Vagina (tissue), 2 donors: ENCODE results near the gene LPP.

ENCODE experiments used
- POLR2A ChIP-seq, 2 donors: fragments of 450-650 bp; IDR thresholded peaks; one replicate each; pipeline ENCODE4 v1.6.1; 2017; ENCODE audit warnings: antibody characterized with exemption in 2 of 2, mild to moderate bottlenecking in 2 of 2, moderate library complexity in 2 of 2
- TF ChIP-seq, protein P1 (sequence below), 3 experiments: fragments of 450-650 bp in 2 of 3; fragments of 200-600 bp in 1 of 3; sonication (generic) in 1 of 3; IDR thresholded peaks; one replicate each; pipeline ENCODE4 v1.5.1; 2017 to 2019; ENCODE audit warnings: antibody characterized with exemption in 3 of 3, mild to moderate bottlenecking in 2 of 3, moderate library complexity in 2 of 3

DNA sequence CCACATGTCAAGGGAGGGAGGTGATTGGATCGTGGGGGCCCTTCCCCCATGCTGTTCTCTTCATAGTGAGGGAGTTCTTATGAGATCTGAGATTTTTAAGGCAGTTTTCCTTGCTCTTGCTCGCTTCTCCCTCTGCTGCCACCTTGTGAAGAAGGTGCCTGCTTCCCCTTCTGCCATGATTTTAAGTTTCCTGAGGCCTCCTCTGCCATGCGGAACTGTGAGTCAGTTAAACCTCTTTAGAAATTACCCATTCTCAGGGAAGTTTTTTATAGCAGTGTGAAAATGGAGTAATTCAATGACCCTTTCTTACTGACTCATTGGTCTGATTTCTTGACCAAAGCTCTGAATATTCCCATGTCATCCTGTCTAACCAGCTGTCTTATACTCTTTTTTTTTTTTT is 533.4 kb downstream of the LPP start:
- TF ChIP-seq, protein P1, sequence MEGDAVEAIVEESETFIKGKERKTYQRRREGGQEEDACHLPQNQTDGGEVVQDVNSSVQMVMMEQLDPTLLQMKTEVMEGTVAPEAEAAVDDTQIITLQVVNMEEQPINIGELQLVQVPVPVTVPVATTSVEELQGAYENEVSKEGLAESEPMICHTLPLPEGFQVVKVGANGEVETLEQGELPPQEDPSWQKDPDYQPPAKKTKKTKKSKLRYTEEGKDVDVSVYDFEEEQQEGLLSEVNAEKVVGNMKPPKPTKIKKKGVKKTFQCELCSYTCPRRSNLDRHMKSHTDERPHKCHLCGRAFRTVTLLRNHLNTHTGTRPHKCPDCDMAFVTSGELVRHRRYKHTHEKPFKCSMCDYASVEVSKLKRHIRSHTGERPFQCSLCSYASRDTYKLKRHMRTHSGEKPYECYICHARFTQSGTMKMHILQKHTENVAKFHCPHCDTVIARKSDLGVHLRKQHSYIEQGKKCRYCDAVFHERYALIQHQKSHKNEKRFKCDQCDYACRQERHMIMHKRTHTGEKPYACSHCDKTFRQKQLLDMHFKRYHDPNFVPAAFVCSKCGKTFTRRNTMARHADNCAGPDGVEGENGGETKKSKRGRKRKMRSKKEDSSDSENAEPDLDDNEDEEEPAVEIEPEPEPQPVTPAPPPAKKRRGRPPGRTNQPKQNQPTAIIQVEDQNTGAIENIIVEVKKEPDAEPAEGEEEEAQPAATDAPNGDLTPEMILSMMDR (IDR thresholded peaks at IDR 0.05), result no peak
- no peak for TF ChIP-seq POLR2A (IDR thresholded peaks at IDR 0.05)
